HG02852 (cell line): ENCODE results near the gene CHAF1A.

ENCODE experiments used
- ATAC-seq: cut with Tn5 transposase; IDR thresholded peaks from one replicate; pipeline ENCODE4 v1.9.1; 2021; ENCODE audit warnings: mild to moderate bottlenecking, moderate library complexity; ENCODE audit not compliant: unreplicated experiment

The CHAF1A gene

DNA sequence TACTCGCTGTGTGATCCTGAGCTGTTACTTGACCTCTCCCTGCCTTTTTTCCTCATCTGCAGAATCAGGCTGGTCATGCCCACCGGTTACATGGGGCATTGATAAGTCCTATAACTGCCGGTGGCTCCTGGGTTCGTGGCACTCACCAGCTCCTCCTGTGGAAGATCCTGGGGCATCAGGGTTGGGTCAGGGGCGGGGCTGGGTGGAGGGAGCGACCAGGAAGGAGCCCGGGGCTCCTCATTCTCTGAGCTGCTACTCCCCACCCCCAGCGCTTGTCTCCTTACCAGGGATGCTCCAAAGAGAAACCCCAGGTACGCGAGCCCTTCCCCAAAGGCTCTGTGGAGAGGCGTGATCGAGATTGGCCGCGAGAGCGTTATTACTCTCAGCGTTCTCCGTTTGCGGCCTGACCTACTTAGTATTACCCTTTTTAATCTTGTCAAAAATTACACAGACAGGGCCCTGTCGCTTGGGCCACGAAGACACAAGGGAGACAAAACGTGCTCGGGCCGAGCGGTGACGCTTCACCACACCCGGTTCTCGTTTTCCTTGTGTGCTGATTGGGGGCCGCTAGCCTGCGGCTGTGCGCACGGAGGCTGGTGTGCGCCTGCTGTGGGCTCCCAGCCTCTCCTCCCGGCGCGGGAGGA is 80.4 kb downstream of the CHAF1A start:
- ATAC-seq, result no peak

DNA sequence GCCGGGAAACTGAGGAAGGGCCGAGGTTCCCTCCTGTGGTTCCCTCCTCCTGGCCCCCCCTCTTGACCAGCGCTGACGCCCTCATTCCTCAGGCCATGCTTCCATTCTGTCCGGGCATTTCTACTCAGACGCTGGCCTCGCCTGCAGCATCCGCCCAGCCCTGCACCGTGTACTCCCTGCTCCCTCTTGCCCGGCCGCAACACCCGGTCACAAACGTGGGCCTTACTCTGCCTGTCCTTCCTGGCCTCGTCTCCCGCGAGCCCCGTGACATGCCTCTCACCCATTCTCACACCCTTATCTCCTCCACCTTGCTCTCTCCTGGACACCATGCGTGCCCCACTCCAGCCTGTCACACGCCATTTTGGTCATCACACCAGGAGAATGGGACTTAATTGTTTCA is 80.9 kb downstream of the CHAF1A start:
- ATAC-seq, result no peak

DNA sequence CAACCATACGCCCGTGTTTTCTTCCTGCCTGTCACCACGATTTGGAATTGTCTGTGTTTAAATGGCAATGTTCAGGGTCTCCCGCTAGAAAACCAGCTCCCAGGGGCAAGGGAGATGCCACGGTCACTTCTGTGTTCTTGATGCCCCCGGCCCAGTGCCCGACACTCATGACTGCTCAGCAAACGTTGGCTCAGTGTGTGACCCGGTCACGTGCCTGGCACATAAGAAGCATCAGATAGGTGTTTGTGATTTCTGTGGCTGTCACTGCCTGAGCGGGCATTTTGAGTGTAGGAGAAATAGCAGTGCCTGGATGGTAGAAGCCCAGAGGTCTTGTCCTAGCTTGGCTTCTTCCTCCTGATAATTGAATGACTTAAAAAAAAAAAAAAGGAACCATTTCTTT is 85.1 kb downstream of the CHAF1A start:
- ATAC-seq, result no peak

GRCh38 chr19:4488496-4488895 is 86.1 kb downstream of the CHAF1A start:
- ATAC-seq, result no peak

DNA sequence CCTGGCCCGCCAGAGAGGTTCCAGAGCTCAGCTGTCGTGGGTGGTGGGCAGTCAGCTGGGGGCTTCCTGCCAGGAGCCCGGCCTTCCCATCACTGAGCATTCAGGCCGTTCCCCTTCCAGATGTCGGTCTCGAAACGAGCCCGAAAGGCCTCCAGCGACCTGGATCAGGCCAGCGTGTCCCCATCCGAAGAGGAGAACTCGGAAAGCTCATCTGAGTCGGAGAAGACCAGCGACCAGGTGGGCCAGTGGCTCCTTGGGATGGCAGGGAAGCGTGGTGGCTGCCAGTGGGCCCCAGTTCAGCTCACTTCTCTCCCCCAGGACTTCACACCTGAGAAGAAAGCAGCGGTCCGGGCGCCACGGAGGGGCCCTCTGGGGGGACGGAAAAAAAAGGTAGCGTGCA is 89.0 kb downstream of the CHAF1A start:
- ATAC-seq, result no peak

GRCh38 chr19:4492337-4493103 is 90.1 kb downstream of the CHAF1A start:
- ATAC-seq, result no peak
